K562 (cell line): ENCODE data around the gene UNKL. TPM values are rescaled to one million over a fixed set of nuclear protein-coding genes. Genes with fewer than 3 reads are reported as not detected.

Experiments used
- ATAC-seq: fragments of 200-7000 bp; cut with Tn5 transposase; 3 replicates; pipeline ENCODE4 v1.9.1; 2020; ENCODE audit warnings: moderate library complexity
- BruUV-seq: library from RNA; stranded (reverse); fragments of 400-500 nt; replicated peaks from 2 replicates; lab custom pipeline; 2021; lab: Mats Ljungman, UMichigan
- CTCF ChIA-PET: fragments of 300-600 bp; formaldehyde crosslinking; extraction: SDS; loops from one replicate; lab custom pipeline; 2021; ENCODE audit warnings: low intra/inter-chr PET ratio; lab: Yijun Ruan, JAX
- POLR2A ChIA-PET: fragments of 300-600, 350-650 bp; sonication (Branson Sonifier 250); formaldehyde crosslinking; extraction: SDS; loops from one replicate; lab custom pipeline; 2021; ENCODE audit warnings: antibody characterized with exemption, inconsistent platforms; lab: Yijun Ruan, JAX
- DNase-seq, 4 experiments: peaks; one replicate each; pipeline versions ENCODE4 v3.0.0 to v3.0.0-alpha.2; 2011 to 2018; ENCODE audit warnings: low spot score in 3 of 4, mixed read lengths in 3 of 4; ENCODE audit errors: extremely low read depth in 1 of 4
- FAIRE-seq: peaks from 2 replicates; lab custom pipeline; 2011; peaks lifted over from hg19 to GRCh38; lab: Jason Lieb, UNC
- H2AFZ ChIP-seq: 2 replicates; pipeline ENCODE4 v1.6.0; 2011; ENCODE audit warnings: low read depth, low read length, control low read depth, inconsistent platforms
- H3K27ac ChIP-seq: fragments of 200-600 bp; 3 replicates; pipeline ENCODE4 v1.8.0; 2011; ENCODE audit warnings: low read depth, mild to moderate bottlenecking, control low read depth, inconsistent platforms, low read length, moderate library complexity, mixed read lengths; ENCODE audit errors: extremely low read depth
- H3K27me3 ChIP-seq, 2 experiments: fragments of 300-600 bp in 1 of 2; 2 replicates in 1 of 2; 3 replicates in 1 of 2; pipeline versions ENCODE4 v1.6.0 to v1.8.0; 2011; ENCODE audit warnings: inconsistent platforms in 2 of 2, low read length in 2 of 2, mild to moderate bottlenecking in 1 of 2, mixed read lengths in 1 of 2, moderate library complexity in 1 of 2; ENCODE audit not compliant: control insufficient read depth in 2 of 2, insufficient read depth in 2 of 2
- H3K36me3 ChIP-seq: fragments of 300-600 bp; 3 replicates; pipeline ENCODE4 v1.8.0; 2011; ENCODE audit warnings: mild to moderate bottlenecking, low read length, inconsistent platforms; ENCODE audit not compliant: control insufficient read depth, insufficient read depth
- H3K4me1 ChIP-seq, 2 experiments: fragments of 200-600 bp in 1 of 2; replicated peaks in 1 of 2; 2 replicates in 1 of 2; 3 replicates in 1 of 2; pipeline versions ENCODE4 v1.5.1 to v1.8.0; 2011; ENCODE audit warnings: inconsistent platforms in 2 of 2, low read length in 2 of 2, mild to moderate bottlenecking in 1 of 2, mixed read lengths in 1 of 2, moderate library complexity in 1 of 2; ENCODE audit not compliant: control insufficient read depth in 2 of 2, insufficient read depth in 2 of 2
- H3K4me2 ChIP-seq: 2 replicates; pipeline ENCODE4 v1.6.1; 2011; ENCODE audit warnings: low read length, control low read depth, inconsistent platforms, mixed read lengths; ENCODE audit not compliant: insufficient read depth
- H3K4me3 ChIP-seq: fragments of 200-600 bp; sonication (generic), shearing (Covaris generic); 2 replicates; pipeline ENCODE4 v1.5.1; 2016; ENCODE audit warnings: control low read depth, inconsistent platforms
- H3K79me2 ChIP-seq: fragments of 200-600 bp; 3 replicates; pipeline ENCODE4 v1.8.0; 2011; ENCODE audit warnings: low read length, inconsistent platforms; ENCODE audit not compliant: control insufficient read depth, insufficient read depth
- H3K9ac ChIP-seq, 2 experiments: 2 replicates each; pipeline versions ENCODE4 v1.6.0 to v1.6.1; 2011; ENCODE audit warnings: low read depth in 2 of 2, low read length in 2 of 2, control low read depth in 1 of 2, inconsistent platforms in 1 of 2, mild to moderate bottlenecking in 1 of 2, mixed read lengths in 1 of 2; ENCODE audit not compliant: insufficient read depth in 1 of 2
- H3K9me1 ChIP-seq: one replicate; pipeline ENCODE4 v1.6.0; 2011; ENCODE audit warnings: inconsistent platforms, mild to moderate bottlenecking, low read length, moderate library complexity; ENCODE audit not compliant: control insufficient read depth, insufficient read depth
- H3K9me3 ChIP-seq: replicated peaks from 2 replicates; pipeline ENCODE4 v1.5.1; 2011; ENCODE audit warnings: low read depth, low read length, inconsistent platforms; ENCODE audit not compliant: control insufficient read depth, insufficient read depth
- H4K20me1 ChIP-seq: replicated peaks from 2 replicates; pipeline ENCODE4 v1.6.1; 2011; ENCODE audit warnings: low read length, inconsistent platforms, mixed read lengths; ENCODE audit not compliant: control insufficient read depth, insufficient read depth
- FOXK2 ChIP-seq, 2 experiments: fragments of 450-650 bp; IDR thresholded peaks in 1 of 2; conservative IDR thresholded peaks in 1 of 2; 2 replicates each; pipeline ENCODE4 v1.6.1; 2016; ENCODE audit warnings: low read depth in 2 of 2, mild to moderate bottlenecking in 1 of 2
- POLR2G ChIP-seq: fragments of 200-400 bp; formaldehyde crosslinking; IDR thresholded peaks from 2 replicates; pipeline ENCODE4 v1.6.1; 2017; ENCODE audit warnings: low read depth, mild to moderate bottlenecking, antibody characterized with exemption, low read length, moderate library complexity
- TEAD2 ChIP-seq: fragments of 450-650 bp; IDR thresholded peaks from 2 replicates; pipeline ENCODE4 v1.6.1; 2016; ENCODE audit warnings: missing genetic modification characterization, control low read depth, missing compliant biosample characterization
- ZBTB7A ChIP-seq: IDR thresholded peaks from 2 replicates; pipeline ENCODE4 v1.6.1; 2011; ENCODE audit warnings: low read depth, mild to moderate bottlenecking, low read length, moderate library complexity, borderline replicate concordance; ENCODE audit not compliant: control insufficient read depth
- WGBS: fragments of 100-300 bp; shearing (Covaris generic); methylation state at CpG from one replicate; pipeline ENCODE4 v1.1.6; 2016; ENCODE audit warnings: low coverage, mixed read lengths; ENCODE audit not compliant: insufficient coverage; ENCODE audit errors: missing lambda C conversion rate; 5-methylcytosine and 5-hydroxymethylcytosine counted together
- in situ Hi-C: fragments of 300-500 bp; cut with MboI; formaldehyde crosslinking; loops from 4 replicates; pipeline ENCODE4 v1.15.0; 2018; ENCODE audit warnings: inconsistent platforms, mixed read lengths
- intact Hi-C: fragments of 100-400 bp; cut with micrococcal nuclease; formaldehyde crosslinking; loops from 2 replicates; pipeline ENCODE4 v1.14.2; 2022
- polyA plus RNA-seq, 8 experiments: library from polyadenylated mRNA; depleted of rRNA in 4 of 8; stranded (reverse) in 5 of 8; unstranded in 3 of 8; fragments of >200 nt; fragmentation: Nextera tagmentation in 2 of 8; fragmentation: Illumina TruSeq in 1 of 8; extraction: Ambion mirVana in 2 of 8; extraction: Trizol in 1 of 8; gene quantifications; 2 replicates each; pipeline versions ENCODE4 v1.2.1 to v1.2.3, GENCODE V29; 2011 to 2014; ENCODE audit warnings: inconsistent platforms in 1 of 8, missing spikeins in 1 of 8
- total RNA-seq, 7 experiments: library from RNA; depleted of rRNA in 6 of 7; stranded (reverse); fragments of >200 nt in 6 of 7; fragmentation: Illumina TruSeq in 2 of 7; extraction: Trizol in 2 of 7; gene quantifications; 2 replicates each; pipeline versions ENCODE4 v1.2.1 to v1.2.3, GENCODE V29; 2011 to 2021; ENCODE audit warnings: low replicate concordance in 1 of 7

Gene UNKL
- total and polyA plus RNA-seq, 9 of the 15 experiments (the other 6 are each of a cell fraction or from before 2014, with no cell fraction given), result 0.37 to 30.2 (median 5.1) TPM

- Histone ChIP-seq H3K4me3 (no peak overlapping the region), H3K9ac (no peak overlapping the region; a peak in 1 of 4 replicates), H3K27me3 (no peaks in the 10 kb centered on the region), H3K4me2 (no peak overlapping the region), H3K9me1 (no peaks in the 10 kb centered on the region), H3K4me1 (peaks cover 9 to 52% of the 10 kb centered on the region in 2 experiments), H3K27ac (no peak overlapping the region), H3K79me2 (no peaks in the 10 kb centered on the region), H3K36me3 (peaks cover 27% of the 10 kb centered on the region; the same call in 1 of the 3 replicates), H2AFZ (no peak overlapping the region), H4K20me1 (no peaks in the 10 kb centered on the region), H3K9me3 (0 out of 2 replicates have a peak, but pooled peaks cover 4% of the 10 kb centered on the region)
- FAIRE-seq (no peak), DNase-seq (no peak), ATAC-seq (no peak)
- no TSS peak for BruUV-seq
- CTCF ChIA-PET, result no interaction called here
- in situ Hi-C loops, result no loop called here
- TF ChIP-seq TEAD2 (tag), result no peak
- TF ChIP-seq POLR2G, result peak; percentile 43
- POLR2A ChIA-PET, result interaction anchor here (0.6 to 1.7 kb wide), 6 partner anchors 9 to 216 kb away, joined by 3 to 8 read pairs (median 5); no protein-coding TSS in a partner anchor
- WGBS, result 73% methylated on average over 8 of the region's 17 CpGs
- intact Hi-C loops, result no loop called here
These were observed 87.4 kb downstream of the UNKL start for GRCh38 chr16:1326946-1327618.

DNA sequence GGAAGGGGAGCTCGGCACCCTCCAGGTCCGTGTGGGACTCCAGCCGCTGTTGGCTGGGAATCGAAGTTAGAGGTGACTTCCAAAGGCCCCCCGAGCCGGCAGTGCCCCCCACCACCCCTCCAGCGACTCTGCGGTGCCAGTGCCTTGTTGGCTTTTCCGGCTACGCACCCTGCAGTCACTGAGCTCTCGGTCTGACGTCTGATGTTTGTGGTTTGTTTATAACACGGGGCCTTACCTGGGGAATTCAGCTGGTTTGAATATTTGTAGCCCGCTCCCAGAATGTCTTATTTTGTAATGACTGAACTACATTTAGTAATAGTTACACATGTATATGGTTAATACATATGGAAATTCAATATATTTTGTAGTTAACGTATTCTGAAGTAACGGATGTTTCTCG lies 88.1 kb downstream of the UNKL start:
- no peak overlapping the region for H2AFZ ChIP-seq
- FAIRE-seq (no peak), DNase-seq (no peak), ATAC-seq (no peak)
- H4K20me1 ChIP-seq, result no peaks in the 10 kb centered on the region
- POLR2A ChIA-PET, result interaction anchor here (0.6 to 1.7 kb wide), 6 partner anchors 10 to 217 kb away, joined by 3 to 8 read pairs (median 5); no protein-coding TSS in a partner anchor
- CTCF ChIA-PET, result no interaction called here
- H3K9me3 ChIP-seq, result 0 out of 2 replicates have a peak, but pooled peaks cover 4% of the 10 kb centered on the region
- H3K27me3 ChIP-seq, result no peaks in the 10 kb centered on the region
- H3K4me1 ChIP-seq, result peaks cover 3 to 45% of the 10 kb centered on the region in 2 experiments; a peak in 4 of 5 replicates
- H3K9me1 ChIP-seq, result no peaks in the 10 kb centered on the region
- peaks cover 33% of the 10 kb centered on the region; the same call in 2 of the 3 replicates for H3K36me3 ChIP-seq
- TF ChIP-seq ZBTB7A (0 out of 2 replicates have a peak, but pooled peaks have one; percentile 21), FOXK2 (conservative IDR thresholded peaks at IDR 0.05 in 1 of 2, IDR thresholded peaks at IDR 0.05 in 1 of 2; ENCODE audit: low read depth in 2 of 2) (no peak)
- 59% methylated on average over 7 of the region's 17 CpGs for WGBS
- no peak overlapping the region for H3K4me2 ChIP-seq
- in situ Hi-C loops, result no loop called here
- BruUV-seq, result no TSS peak
- no peak overlapping the region for H3K27ac ChIP-seq
- H3K9ac ChIP-seq, result no peak overlapping the region
- intact Hi-C loops, result no loop called here
- no peak overlapping the region for H3K4me3 ChIP-seq
- no peaks in the 10 kb centered on the region for H3K79me2 ChIP-seq
